H1 (cell line): ENCODE results near the gene DCUN1D4. TPM values are rescaled to one million over a fixed set of nuclear protein-coding genes. Genes with fewer than 3 reads are reported as not detected.

Experiments
- CTCF ChIA-PET: fragments of 300-600 bp; sonication (Branson Sonifier 250); formaldehyde crosslinking; loops from one replicate; lab custom pipeline; 2021; ENCODE audit not compliant: partially characterized antibody; lab: Charles Lee
- POLR2A ChIA-PET: fragments of 300-600 bp; sonication (Branson Sonifier 250); formaldehyde crosslinking; loops from one replicate; lab custom pipeline; 2021; ENCODE audit warnings: inconsistent platforms; ENCODE audit not compliant: partially characterized antibody; lab: Charles Lee
- DNase-seq, 2 experiments: peaks; one replicate each; pipeline versions ENCODE4 v3.0.0 to v3.0.0-alpha.2; 2010 to 2022; ENCODE audit warnings: low spot score in 2 of 2, low read depth in 1 of 2, mixed read lengths in 1 of 2
- FAIRE-seq: peaks from 2 replicates; lab custom pipeline; 2011; peaks lifted over from hg19 to GRCh38; lab: Jason Lieb, UNC
- H2AFZ ChIP-seq: 2 replicates; pipeline ENCODE4 v1.8.1; 2012; ENCODE audit warnings: low read length, inconsistent platforms
- H2AK5ac ChIP-seq: 2 replicates; pipeline ENCODE4 v1.6.1; 2013; ENCODE audit warnings: low read depth, low read length
- H2BK120ac ChIP-seq: replicated peaks from 2 replicates; pipeline ENCODE3; 2013; ENCODE audit warnings: low read depth, low read length, inconsistent platforms
- H2BK12ac ChIP-seq: 2 replicates; pipeline ENCODE4 v1.6.1; 2013; ENCODE audit warnings: low read depth, low read length
- H2BK15ac ChIP-seq: 2 replicates; pipeline ENCODE4 v1.6.1; 2013; ENCODE audit warnings: low read length
- H2BK20ac ChIP-seq: 2 replicates; pipeline ENCODE4 v1.6.1; 2013; ENCODE audit warnings: low read length
- H2BK5ac ChIP-seq: 2 replicates; pipeline ENCODE4 v1.6.1; 2013; ENCODE audit warnings: low read depth, low read length
- H3K14ac ChIP-seq: 2 replicates; pipeline ENCODE4 v1.6.1; 2013; ENCODE audit warnings: inconsistent platforms; ENCODE audit not compliant: insufficient read length
- H3K18ac ChIP-seq: 2 replicates; pipeline ENCODE4 v1.6.1; 2013; ENCODE audit warnings: low read length; ENCODE audit errors: extremely low read depth
- H3K23ac ChIP-seq: 2 replicates; pipeline ENCODE4 v1.6.1; 2013; ENCODE audit warnings: inconsistent platforms; ENCODE audit not compliant: insufficient read length
- H3K23me2 ChIP-seq: 2 replicates; pipeline ENCODE4 v1.6.1; 2013; ENCODE audit warnings: low read depth, low read length
- H3K27ac ChIP-seq: 2 replicates; pipeline ENCODE4 v1.6.1; 2011; ENCODE audit warnings: low read depth, low read length, inconsistent platforms
- H3K27me3 ChIP-seq, 4 experiments: replicated peaks in 1 of 4; 1 replicate in 1 of 4; 2 replicates in 3 of 4; pipeline versions ENCODE4 v1.6.1 to v1.8.1; 2011 to 2013; ENCODE audit warnings: low read length in 3 of 4, mild to moderate bottlenecking in 3 of 4, inconsistent platforms in 2 of 4, mixed read lengths in 2 of 4, moderate library complexity in 1 of 4; ENCODE audit not compliant: control insufficient read depth in 3 of 4, insufficient read depth in 3 of 4; ENCODE audit errors: extremely low read depth in 1 of 4
- H3K36me3 ChIP-seq, 4 experiments: 2 replicates each; pipeline versions ENCODE4 v1.6.1 to v1.8.1; 2011 to 2013; ENCODE audit warnings: mild to moderate bottlenecking in 4 of 4, low read length in 3 of 4, moderate library complexity in 2 of 4, control low read depth in 1 of 4, inconsistent platforms in 1 of 4; ENCODE audit not compliant: insufficient read depth in 4 of 4, control insufficient read depth in 2 of 4
- H3K4ac ChIP-seq: replicated peaks from 2 replicates; pipeline ENCODE3; 2013; ENCODE audit warnings: low read length, low read depth, mixed read lengths, inconsistent platforms; ENCODE audit not compliant: insufficient read length
- H3K4me1 ChIP-seq, 4 experiments: replicated peaks in 1 of 4; 1 replicate in 1 of 4; 2 replicates in 3 of 4; pipeline versions ENCODE4 v1.6.1 to v1.8.1; 2011 to 2013; ENCODE audit warnings: low read length in 3 of 4, inconsistent platforms in 2 of 4, mixed read lengths in 1 of 4; ENCODE audit not compliant: insufficient read depth in 4 of 4, control insufficient read depth in 3 of 4
- H3K4me2 ChIP-seq, 2 experiments: 2 replicates each; pipeline versions ENCODE4 v1.6.1 to v1.8.1; 2011 to 2013; ENCODE audit warnings: low read depth in 2 of 2, low read length in 2 of 2, control low read depth in 1 of 2, inconsistent platforms in 1 of 2, mild to moderate bottlenecking in 1 of 2; ENCODE audit not compliant: insufficient read depth in 1 of 2
- H3K4me3 ChIP-seq, 4 experiments: fragments of 200-600, 300-600 bp in 1 of 4; sonication (generic), shearing (Covaris generic), sonication (Bioruptor Twin) in 1 of 4; 2 replicates each; pipeline versions ENCODE4 v1.5.1 to v1.8.1; 2011 to 2016; ENCODE audit warnings: low read length in 4 of 4, low read depth in 3 of 4, control low read depth in 2 of 4, inconsistent platforms in 2 of 4, mild to moderate bottlenecking in 2 of 4, mixed read lengths in 1 of 4, moderate library complexity in 1 of 4; ENCODE audit not compliant: insufficient read depth in 2 of 4; ENCODE audit errors: extremely low read depth in 1 of 4
- H3K56ac ChIP-seq: replicated peaks from 2 replicates; pipeline ENCODE3; 2013; ENCODE audit warnings: low read depth, mild to moderate bottlenecking, mixed read lengths, low read length, inconsistent platforms; ENCODE audit not compliant: insufficient read length
- H3K79me1 ChIP-seq: 2 replicates; pipeline ENCODE4 v1.6.1; 2013; ENCODE audit warnings: low read depth, low read length, control low read depth
- H3K79me2 ChIP-seq, 2 experiments: 2 replicates each; pipeline versions ENCODE4 v1.6.1 to v1.8.1; 2012 to 2013; ENCODE audit warnings: low read length in 2 of 2, mild to moderate bottlenecking in 2 of 2, inconsistent platforms in 1 of 2; ENCODE audit not compliant: insufficient read depth in 2 of 2, control insufficient read depth in 1 of 2
- H3K9ac ChIP-seq, 4 experiments: replicated peaks in 1 of 4; 1 replicate in 1 of 4; 2 replicates in 3 of 4; pipeline versions ENCODE4 v1.6.1 to v1.8.1; 2011 to 2013; ENCODE audit warnings: low read depth in 3 of 4, low read length in 3 of 4, control low read depth in 2 of 4, mild to moderate bottlenecking in 2 of 4, moderate library complexity in 2 of 4, inconsistent platforms in 1 of 4; ENCODE audit errors: extremely low read depth in 1 of 4
- H3K9me3 ChIP-seq, 2 experiments: 2 replicates each; pipeline versions ENCODE4 v1.6.1 to v1.8.1; 2012 to 2013; ENCODE audit warnings: mild to moderate bottlenecking in 2 of 2, moderate library complexity in 2 of 2, control low read depth in 1 of 2, inconsistent platforms in 1 of 2, low read depth in 1 of 2, low read length in 1 of 2, mixed read lengths in 1 of 2; ENCODE audit not compliant: insufficient read depth in 2 of 2
- H4K20me1 ChIP-seq, 2 experiments: replicated peaks in 1 of 2; 2 replicates each; pipeline versions ENCODE3 to v1.8.1; 2011 to 2013; ENCODE audit warnings: inconsistent platforms in 2 of 2, low read length in 2 of 2, mild to moderate bottlenecking in 1 of 2; ENCODE audit not compliant: insufficient read depth in 2 of 2, control insufficient read depth in 1 of 2
- H4K5ac ChIP-seq: 2 replicates; pipeline ENCODE4 v1.6.1; 2013; ENCODE audit warnings: low read length, low read depth, mixed read lengths, inconsistent platforms; ENCODE audit not compliant: insufficient read length
- H4K8ac ChIP-seq: 2 replicates; pipeline ENCODE4 v1.8.0; 2013; ENCODE audit warnings: mild to moderate bottlenecking, moderate library complexity, low read length, inconsistent platforms; ENCODE audit not compliant: insufficient read depth; ENCODE audit errors: extremely low read depth
- H4K91ac ChIP-seq: replicated peaks from 2 replicates; pipeline ENCODE3; 2013; ENCODE audit warnings: low read length, mixed read lengths, inconsistent platforms; ENCODE audit not compliant: insufficient read length
- HDAC2 ChIP-seq, 2 experiments: fragments of 300-600 bp in 1 of 2; sonication (generic) in 1 of 2; IDR thresholded peaks; 2 replicates each; pipeline ENCODE4 v1.6.1; 2011 to 2012; ENCODE audit warnings: low read depth in 2 of 2, low read length in 2 of 2, mild to moderate bottlenecking in 2 of 2, moderate library complexity in 2 of 2, borderline replicate concordance in 1 of 2, inconsistent platforms in 1 of 2
- KDM1A ChIP-seq: fragments of 200-600, 300-600 bp; sonication (generic); IDR thresholded peaks from 2 replicates; pipeline ENCODE4 v1.7.1; 2016; ENCODE audit warnings: mild to moderate bottlenecking, low read length, borderline replicate concordance
- SRF ChIP-seq: IDR thresholded peaks from 2 replicates; pipeline ENCODE4 v1.6.1; 2011; ENCODE audit warnings: mild to moderate bottlenecking, low read depth, low read length, moderate library complexity
- WGBS, 2 experiments: shearing (Covaris generic) in 1 of 2; methylation state at CpG; one replicate each; pipeline versions ENCODE4 v1.1.6 to v1.1.7; 2013 to 2015; ENCODE audit warnings: low lambda C conversion rate in 2 of 2, mixed read lengths in 2 of 2, inconsistent platforms in 1 of 2, low coverage in 1 of 2, missing lambda C conversion rate in 1 of 2; ENCODE audit not compliant: insufficient replicate concordance in 2 of 2, insufficient coverage in 1 of 2, insufficient read length in 1 of 2; ENCODE audit errors: extremely low coverage in 1 of 2, missing lambda C conversion rate in 1 of 2; 5-methylcytosine and 5-hydroxymethylcytosine counted together
- polyA plus RNA-seq, 7 experiments: library from polyadenylated mRNA; depleted of rRNA in 3 of 7; stranded (reverse) in 5 of 7; unstranded in 2 of 7; fragments of >200 nt in 5 of 7; fragments of 200-250 nt in 2 of 7; gene quantifications; 1 replicate in 5 of 7; 2 replicates in 1 of 7; 4 replicates in 1 of 7; pipeline versions ENCODE4 v1.2.1 to v1.2.3, GENCODE V29; 2011 to 2013; ENCODE audit warnings: missing spikeins in 2 of 7, mixed read lengths in 2 of 7
- total RNA-seq: library from RNA; stranded (reverse); fragmentation: NEBNext Ultra II Directional; extraction: Animal tissue kit (Norgen Biotek cat#: 25700); gene quantifications from 2 replicates; pipeline ENCODE4 v1.2.1, GENCODE V29; 2021

Gene DCUN1D4
- total and polyA plus RNA-seq, 2 of the 8 experiments (the other 6 are each of a cell fraction or from before 2014, with no cell fraction given): 22.9 to 55.9 TPM

DNA sequence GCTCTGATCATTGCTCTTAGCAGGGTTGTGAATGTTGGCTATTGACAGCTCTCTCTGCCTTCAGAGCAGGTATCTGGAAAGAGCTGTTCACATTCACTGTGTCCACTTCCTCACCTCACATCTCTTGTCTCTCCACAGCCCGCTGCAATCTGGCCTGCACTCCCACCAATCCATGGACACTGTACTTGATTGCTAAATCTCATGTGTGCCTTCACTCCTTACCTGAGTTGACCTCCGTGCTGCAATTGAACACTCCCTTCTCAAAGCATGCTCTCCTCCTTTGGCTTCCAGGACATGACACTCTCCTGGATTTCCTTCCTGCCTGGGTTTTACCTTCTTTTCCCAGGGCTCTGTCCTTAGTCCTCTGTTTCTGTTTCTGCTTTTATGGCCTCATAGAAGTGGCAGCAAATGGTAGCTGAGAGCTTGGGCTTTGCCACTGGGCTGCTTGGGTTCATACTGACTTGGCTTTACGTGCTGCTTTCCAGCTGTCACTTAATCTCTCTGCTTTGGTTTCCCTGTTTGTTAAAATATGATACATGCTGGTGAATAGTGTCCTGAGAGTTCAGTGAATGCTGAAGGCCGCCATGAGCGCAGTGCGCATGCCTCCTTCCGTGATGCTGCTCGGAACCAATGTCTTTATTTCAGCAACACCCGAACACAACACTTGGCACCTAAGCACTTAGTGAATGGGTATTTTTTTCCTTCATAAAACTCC, 29.5 kb downstream of the DCUN1D4 start:
- Histone ChIP-seq H4K91ac (no peak overlapping the region), H3K9ac (no peak overlapping the region), H3K14ac (no peak overlapping the region), H3K4ac (no peak overlapping the region), H3K9me3 (no peaks in the 10 kb centered on the region), H3K18ac (no peak overlapping the region), H3K79me2 (no peaks in the 10 kb centered on the region), H2BK12ac (no peak overlapping the region), H2BK20ac (no peak overlapping the region), H3K4me3 (no peak overlapping the region), H2AK5ac (no peak overlapping the region), H3K79me1 (no peaks in the 10 kb centered on the region), H4K20me1 (peaks cover 0 to 3% of the 10 kb centered on the region in 2 experiments), H3K23ac (no peak overlapping the region), H4K8ac (no peak overlapping the region), H3K4me1 (no peaks in the 10 kb centered on the region), H3K56ac (no peak overlapping the region), H2BK15ac (no peak overlapping the region), H2AFZ (no peak overlapping the region), H3K4me2 (no peak overlapping the region), H2BK120ac (no peak overlapping the region), H4K5ac (no peak overlapping the region), H3K23me2 (no peaks in the 10 kb centered on the region), H3K27ac (no peak overlapping the region), H3K27me3 (no peaks in the 10 kb centered on the region), H2BK5ac (no peak overlapping the region), H3K36me3 (peaks cover 6 to 41% (median 24%) of the 10 kb centered on the region in 4 experiments; a peak in 6 of 8 replicates)
- POLR2A ChIA-PET: interaction anchor here (0.7 to 1.0 kb wide), 2 partner anchors 18 to 21 kb away, joined by 3 read pairs; no protein-coding TSS in a partner anchor
- WGBS, 2 experiments: 96% methylated on average over 9 of the region's 9 CpGs; no CpG with 5 or more reads in 1 of the 2 experiments
- DNase-seq (no peak), FAIRE-seq (no peak)
- CTCF ChIA-PET: interaction anchor here (1.7 kb wide), 1 partner anchor 11 kb away, joined by 9 read pairs; no protein-coding TSS in a partner anchor
- TF ChIP-seq HDAC2 (IDR thresholded peaks at IDR 0.05; ENCODE audit: borderline replicate concordance in 1 of 2, low read depth in 2 of 2, low read length in 2 of 2) (no peak), KDM1A (no peak), SRF (no peak)
